HepG2 (cell line): Measurements from ENCODE around the gene KIF6. TPM values are rescaled to one million over a fixed set of nuclear protein-coding genes. Genes with fewer than 3 reads are reported as not detected.

Experiments
- CEBPG ChIP-seq: IDR thresholded peaks from 2 replicates; pipeline ENCODE4 v1.6.1; 2016
- ETV5 ChIP-seq: IDR thresholded peaks from 2 replicates; pipeline ENCODE4 v1.6.1; 2018; ENCODE audit warnings: missing biosample characterization, missing genetic modification reagents, inconsistent platforms, borderline replicate concordance
- IRF2 ChIP-seq: IDR thresholded peaks from 2 replicates; pipeline ENCODE4 v1.6.1; 2018; ENCODE audit warnings: missing genetic modification reagents, missing compliant biosample characterization
- IRX3 ChIP-seq: sonication (generic); formaldehyde crosslinking; IDR thresholded peaks from 2 replicates; pipeline ENCODE4 v1.8.1; 2023; ENCODE audit warnings: mild to moderate bottlenecking, low read depth, missing genetic modification reagents, borderline replicate concordance
- MEIS1 ChIP-seq: sonication (generic); formaldehyde crosslinking; IDR thresholded peaks from 2 replicates; pipeline ENCODE4 v1.9.0; 2021; ENCODE audit warnings: mild to moderate bottlenecking, missing genetic modification reagents, moderate library complexity, borderline replicate concordance
- REPIN1 ChIP-seq: sonication (generic); formaldehyde crosslinking; IDR thresholded peaks from 2 replicates; pipeline ENCODE4 v1.8.0; 2022; ENCODE audit warnings: missing genetic modification reagents, low read depth, mild to moderate bottlenecking, borderline replicate concordance
- SMARCC2 ChIP-seq: fragments of 450-650 bp; IDR thresholded peaks from 2 replicates; pipeline ENCODE4 v1.6.1; 2017; ENCODE audit warnings: antibody characterized with exemption, mild to moderate bottlenecking
- ZFP1 ChIP-seq: IDR thresholded peaks from 2 replicates; pipeline ENCODE4 v1.6.1; 2016
- ZNF331 ChIP-seq: sonication (generic); formaldehyde crosslinking; IDR thresholded peaks from 2 replicates; pipeline ENCODE4 v1.4.0; 2020; ENCODE audit warnings: missing genetic modification reagents
- ZNF572 ChIP-seq: sonication (generic); formaldehyde crosslinking; IDR thresholded peaks from 2 replicates; pipeline ENCODE4 v1.5.1; 2020; ENCODE audit warnings: mild to moderate bottlenecking, missing genetic modification reagents
- polyA plus RNA-seq, 8 experiments: library from polyadenylated mRNA; depleted of rRNA in 3 of 8; stranded (reverse) in 7 of 8; unstranded in 1 of 8; fragments of >200 nt; fragmentation: Illumina TruSeq in 4 of 8; extraction: Trizol in 4 of 8; gene quantifications; 2 replicates each; pipeline versions ENCODE4 v1.2.1 to v1.2.3, GENCODE V29; 2011 to 2016; ENCODE audit warnings: low read depth in 4 of 8, missing spikeins in 1 of 8, mixed read lengths in 1 of 8; ENCODE audit not compliant: insufficient read depth in 1 of 8
- total RNA-seq, 5 experiments: library from RNA; depleted of rRNA; stranded (reverse); fragments of >200 nt; fragmentation: Illumina TruSeq; extraction: Trizol; gene quantifications; 2 replicates each; pipeline ENCODE4 v1.2.3, GENCODE V29; 2016; ENCODE audit warnings: low read depth in 1 of 5
- TF ChIP-seq, protein P1 (sequence below): IDR thresholded peaks from 2 replicates; pipeline ENCODE4 v1.6.1; 2016; ENCODE audit warnings: low read depth, control low read depth
- TF ChIP-seq, protein P2 (sequence below): sonication (generic); formaldehyde crosslinking; IDR thresholded peaks from 2 replicates; pipeline ENCODE4 v1.5.1; 2020; ENCODE audit warnings: mild to moderate bottlenecking, moderate library complexity, missing genetic modification reagents
- TF ChIP-seq, protein P3 (sequence below): sonication (generic); formaldehyde crosslinking; IDR thresholded peaks from 2 replicates; pipeline ENCODE4; 2020; ENCODE audit warnings: missing genetic modification reagents, mild to moderate bottlenecking, borderline replicate concordance
- TF ChIP-seq, protein P4 (sequence below): sonication (generic); formaldehyde crosslinking; IDR thresholded peaks from 2 replicates; pipeline ENCODE4 v1.5.1; 2020; ENCODE audit warnings: missing genetic modification reagents, mild to moderate bottlenecking, borderline replicate concordance
- TF ChIP-seq, protein P5 (sequence below): sonication (generic); formaldehyde crosslinking; IDR thresholded peaks from 2 replicates; pipeline ENCODE4 v1.4.0; 2020; ENCODE audit warnings: low read depth, missing genetic modification reagents

Gene KIF6
- total and polyA plus RNA-seq, 2 of the 13 experiments (the other 11 are each of a cell fraction or from before 2014, with no cell fraction given), result 0.04 to 0.27 TPM

DNA sequence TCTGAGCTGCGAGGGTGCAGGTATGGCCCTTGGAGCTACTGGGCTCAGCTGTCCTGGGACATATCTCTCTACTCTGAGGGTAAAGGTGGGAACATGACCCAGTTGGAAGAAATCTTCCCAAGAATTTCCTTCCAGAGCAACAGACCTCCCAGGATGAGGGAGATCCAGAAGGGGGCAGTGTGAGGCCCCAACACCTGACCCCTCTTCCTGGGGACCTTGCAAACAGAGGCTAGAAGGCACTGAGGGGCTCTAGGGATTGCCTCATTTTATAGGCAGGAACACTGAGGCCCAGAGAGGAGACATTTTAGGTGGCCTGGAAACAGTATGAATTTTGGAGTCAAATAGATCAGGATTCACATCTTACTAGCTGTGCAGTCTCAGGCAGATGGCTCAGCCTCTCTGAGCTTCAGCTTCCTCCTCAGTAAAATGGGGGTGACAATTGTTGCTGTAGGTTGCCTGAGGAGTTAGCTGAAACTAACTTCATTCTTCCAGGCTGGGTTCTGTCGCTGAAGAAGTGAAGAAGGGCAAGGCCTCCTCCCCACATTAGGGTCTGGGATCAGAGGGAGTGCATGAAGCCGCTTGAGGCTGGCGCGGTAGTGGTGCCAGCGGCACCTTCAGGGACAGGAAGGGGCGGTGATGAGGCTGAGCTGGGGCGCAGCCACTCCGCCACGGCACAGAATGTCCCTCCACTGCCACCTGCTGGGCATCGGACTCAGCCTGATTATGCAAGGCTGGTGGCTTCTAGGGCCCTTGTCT is 422.4 kb downstream of the KIF6 start (continued):
- TF ChIP-seq, protein P1, sequence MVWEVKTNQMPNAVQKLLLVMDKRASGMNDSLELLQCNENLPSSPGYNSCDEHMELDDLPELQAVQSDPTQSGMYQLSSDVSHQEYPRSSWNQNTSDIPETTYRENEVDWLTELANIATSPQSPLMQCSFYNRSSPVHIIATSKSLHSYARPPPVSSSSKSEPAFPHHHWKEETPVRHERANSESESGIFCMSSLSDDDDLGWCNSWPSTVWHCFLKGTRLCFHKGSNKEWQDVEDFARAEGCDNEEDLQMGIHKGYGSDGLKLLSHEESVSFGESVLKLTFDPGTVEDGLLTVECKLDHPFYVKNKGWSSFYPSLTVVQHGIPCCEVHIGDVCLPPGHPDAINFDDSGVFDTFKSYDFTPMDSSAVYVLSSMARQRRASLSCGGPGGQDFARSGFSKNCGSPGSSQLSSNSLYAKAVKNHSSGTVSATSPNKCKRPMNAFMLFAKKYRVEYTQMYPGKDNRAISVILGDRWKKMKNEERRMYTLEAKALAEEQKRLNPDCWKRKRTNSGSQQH (CRISPR knock-in tag), result 0 out of 2 replicates have a peak, but pooled peaks have one; percentile 75
- TF ChIP-seq, protein P2, sequence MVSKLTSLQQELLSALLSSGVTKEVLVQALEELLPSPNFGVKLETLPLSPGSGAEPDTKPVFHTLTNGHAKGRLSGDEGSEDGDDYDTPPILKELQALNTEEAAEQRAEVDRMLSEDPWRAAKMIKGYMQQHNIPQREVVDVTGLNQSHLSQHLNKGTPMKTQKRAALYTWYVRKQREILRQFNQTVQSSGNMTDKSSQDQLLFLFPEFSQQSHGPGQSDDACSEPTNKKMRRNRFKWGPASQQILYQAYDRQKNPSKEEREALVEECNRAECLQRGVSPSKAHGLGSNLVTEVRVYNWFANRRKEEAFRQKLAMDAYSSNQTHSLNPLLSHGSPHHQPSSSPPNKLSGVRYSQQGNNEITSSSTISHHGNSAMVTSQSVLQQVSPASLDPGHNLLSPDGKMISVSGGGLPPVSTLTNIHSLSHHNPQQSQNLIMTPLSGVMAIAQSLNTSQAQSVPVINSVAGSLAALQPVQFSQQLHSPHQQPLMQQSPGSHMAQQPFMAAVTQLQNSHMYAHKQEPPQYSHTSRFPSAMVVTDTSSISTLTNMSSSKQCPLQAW (CRISPR knock-in tag), result 0 out of 2 replicates have a peak, but pooled peaks have one; percentile 38
- TF ChIP-seq ZFP1 (CRISPR knock-in tag) (no peak), REPIN1 (0 out of 2 replicates have a peak, but pooled peaks have one; percentile 31), SMARCC2 (no peak), CEBPG (CRISPR knock-in tag) (peak; percentile 88), IRF2 (CRISPR knock-in tag) (peak; percentile 73; the same call in 1 of the 2 replicates), IRX3 (CRISPR knock-in tag) (no peak), ZNF572 (CRISPR knock-in tag) (peak; percentile 31; the same call in 1 of the 2 replicates), ETV5 (CRISPR knock-in tag) (peak; percentile 38; the same call in 1 of the 2 replicates), MEIS1 (CRISPR knock-in tag) (peak; percentile 63; the same call in 1 of the 2 replicates), ZNF331 (CRISPR knock-in tag) (peak; percentile 76)
- TF ChIP-seq, protein P3, sequence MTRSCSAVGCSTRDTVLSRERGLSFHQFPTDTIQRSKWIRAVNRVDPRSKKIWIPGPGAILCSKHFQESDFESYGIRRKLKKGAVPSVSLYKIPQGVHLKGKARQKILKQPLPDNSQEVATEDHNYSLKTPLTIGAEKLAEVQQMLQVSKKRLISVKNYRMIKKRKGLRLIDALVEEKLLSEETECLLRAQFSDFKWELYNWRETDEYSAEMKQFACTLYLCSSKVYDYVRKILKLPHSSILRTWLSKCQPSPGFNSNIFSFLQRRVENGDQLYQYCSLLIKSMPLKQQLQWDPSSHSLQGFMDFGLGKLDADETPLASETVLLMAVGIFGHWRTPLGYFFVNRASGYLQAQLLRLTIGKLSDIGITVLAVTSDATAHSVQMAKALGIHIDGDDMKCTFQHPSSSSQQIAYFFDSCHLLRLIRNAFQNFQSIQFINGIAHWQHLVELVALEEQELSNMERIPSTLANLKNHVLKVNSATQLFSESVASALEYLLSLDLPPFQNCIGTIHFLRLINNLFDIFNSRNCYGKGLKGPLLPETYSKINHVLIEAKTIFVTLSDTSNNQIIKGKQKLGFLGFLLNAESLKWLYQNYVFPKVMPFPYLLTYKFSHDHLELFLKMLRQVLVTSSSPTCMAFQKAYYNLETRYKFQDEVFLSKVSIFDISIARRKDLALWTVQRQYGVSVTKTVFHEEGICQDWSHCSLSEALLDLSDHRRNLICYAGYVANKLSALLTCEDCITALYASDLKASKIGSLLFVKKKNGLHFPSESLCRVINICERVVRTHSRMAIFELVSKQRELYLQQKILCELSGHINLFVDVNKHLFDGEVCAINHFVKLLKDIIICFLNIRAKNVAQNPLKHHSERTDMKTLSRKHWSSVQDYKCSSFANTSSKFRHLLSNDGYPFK, result peak; percentile 23; the same call in 1 of the 2 replicates
- TF ChIP-seq, protein P4, sequence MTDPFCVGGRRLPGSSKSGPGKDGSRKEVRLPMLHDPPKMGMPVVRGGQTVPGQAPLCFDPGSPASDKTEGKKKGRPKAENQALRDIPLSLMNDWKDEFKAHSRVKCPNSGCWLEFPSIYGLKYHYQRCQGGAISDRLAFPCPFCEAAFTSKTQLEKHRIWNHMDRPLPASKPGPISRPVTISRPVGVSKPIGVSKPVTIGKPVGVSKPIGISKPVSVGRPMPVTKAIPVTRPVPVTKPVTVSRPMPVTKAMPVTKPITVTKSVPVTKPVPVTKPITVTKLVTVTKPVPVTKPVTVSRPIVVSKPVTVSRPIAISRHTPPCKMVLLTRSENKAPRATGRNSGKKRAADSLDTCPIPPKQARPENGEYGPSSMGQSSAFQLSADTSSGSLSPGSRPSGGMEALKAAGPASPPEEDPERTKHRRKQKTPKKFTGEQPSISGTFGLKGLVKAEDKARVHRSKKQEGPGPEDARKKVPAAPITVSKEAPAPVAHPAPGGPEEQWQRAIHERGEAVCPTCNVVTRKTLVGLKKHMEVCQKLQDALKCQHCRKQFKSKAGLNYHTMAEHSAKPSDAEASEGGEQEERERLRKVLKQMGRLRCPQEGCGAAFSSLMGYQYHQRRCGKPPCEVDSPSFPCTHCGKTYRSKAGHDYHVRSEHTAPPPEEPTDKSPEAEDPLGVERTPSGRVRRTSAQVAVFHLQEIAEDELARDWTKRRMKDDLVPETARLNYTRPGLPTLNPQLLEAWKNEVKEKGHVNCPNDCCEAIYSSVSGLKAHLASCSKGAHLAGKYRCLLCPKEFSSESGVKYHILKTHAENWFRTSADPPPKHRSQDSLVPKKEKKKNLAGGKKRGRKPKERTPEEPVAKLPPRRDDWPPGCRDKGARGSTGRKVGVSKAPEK (CRISPR knock-in tag), result 0 out of 2 replicates have a peak, but pooled peaks have one; percentile 46
- TF ChIP-seq, protein P5, sequence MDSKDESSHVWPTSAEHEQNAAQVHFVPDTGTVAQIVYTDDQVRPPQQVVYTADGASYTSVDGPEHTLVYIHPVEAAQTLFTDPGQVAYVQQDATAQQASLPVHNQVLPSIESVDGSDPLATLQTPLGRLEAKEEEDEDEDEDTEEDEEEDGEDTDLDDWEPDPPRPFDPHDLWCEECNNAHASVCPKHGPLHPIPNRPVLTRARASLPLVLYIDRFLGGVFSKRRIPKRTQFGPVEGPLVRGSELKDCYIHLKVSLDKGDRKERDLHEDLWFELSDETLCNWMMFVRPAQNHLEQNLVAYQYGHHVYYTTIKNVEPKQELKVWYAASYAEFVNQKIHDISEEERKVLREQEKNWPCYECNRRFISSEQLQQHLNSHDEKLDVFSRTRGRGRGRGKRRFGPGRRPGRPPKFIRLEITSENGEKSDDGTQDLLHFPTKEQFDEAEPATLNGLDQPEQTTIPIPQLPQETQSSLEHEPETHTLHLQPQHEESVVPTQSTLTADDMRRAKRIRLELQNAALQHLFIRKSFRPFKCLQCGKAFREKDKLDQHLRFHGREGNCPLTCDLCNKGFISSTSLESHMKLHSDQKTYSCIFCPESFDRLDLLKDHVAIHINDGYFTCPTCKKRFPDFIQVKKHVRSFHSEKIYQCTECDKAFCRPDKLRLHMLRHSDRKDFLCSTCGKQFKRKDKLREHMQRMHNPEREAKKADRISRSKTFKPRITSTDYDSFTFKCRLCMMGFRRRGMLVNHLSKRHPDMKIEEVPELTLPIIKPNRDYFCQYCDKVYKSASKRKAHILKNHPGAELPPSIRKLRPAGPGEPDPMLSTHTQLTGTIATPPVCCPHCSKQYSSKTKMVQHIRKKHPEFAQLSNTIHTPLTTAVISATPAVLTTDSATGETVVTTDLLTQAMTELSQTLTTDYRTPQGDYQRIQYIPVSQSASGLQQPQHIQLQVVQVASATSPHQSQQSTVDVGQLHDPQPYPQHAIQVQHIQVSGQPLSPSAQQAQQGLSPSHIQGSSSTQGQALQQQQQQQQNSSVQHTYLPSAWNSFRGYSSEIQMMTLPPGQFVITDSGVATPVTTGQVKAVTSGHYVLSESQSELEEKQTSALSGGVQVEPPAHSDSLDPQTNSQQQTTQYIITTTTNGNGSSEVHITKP, result 0 out of 2 replicates have a peak, but pooled peaks have one; percentile 22
